H1 (cell line): ENCODE results near the gene C21orf91.

ENCODE experiments used
- BCL11A ChIP-seq, 2 experiments: IDR thresholded peaks; one replicate each; pipeline ENCODE4 v1.6.1; 2011; ENCODE audit warnings: low read depth in 2 of 2, low read length in 2 of 2, mild to moderate bottlenecking in 2 of 2
- EZH2 ChIP-seq: fragments of 200-600 bp; sonication (generic); IDR thresholded peaks from 2 replicates; pipeline ENCODE4 v1.7.1; 2012; ENCODE audit warnings: low read depth, mild to moderate bottlenecking, moderate library complexity, low read length, inconsistent platforms; ENCODE audit not compliant: severe bottlenecking
- GABPA ChIP-seq: IDR thresholded peaks from 2 replicates; pipeline ENCODE4 v1.6.1; 2011; ENCODE audit warnings: mild to moderate bottlenecking, low read length, moderate library complexity, borderline replicate concordance; ENCODE audit not compliant: insufficient read depth
- JUN ChIP-seq: IDR thresholded peaks from 2 replicates; pipeline ENCODE4 v1.6.1; 2011; ENCODE audit warnings: low read depth, mild to moderate bottlenecking, improper control_type of control experiment, low read length
- MAFK ChIP-seq: IDR thresholded peaks from 2 replicates; pipeline ENCODE4 v1.6.1; 2012; ENCODE audit warnings: low read depth, mild to moderate bottlenecking, improper control_type of control experiment, low read length
- NANOG ChIP-seq: IDR thresholded peaks from 2 replicates; pipeline ENCODE4 v1.6.1; 2011; ENCODE audit warnings: low read length, low read depth, mild to moderate bottlenecking, inconsistent platforms; ENCODE audit not compliant: insufficient read depth, poor library complexity, severe bottlenecking
- RAD21 ChIP-seq, 2 experiments: IDR thresholded peaks in 1 of 2; conservative IDR thresholded peaks in 1 of 2; 2 replicates each; pipeline ENCODE4 v1.6.1; 2011; ENCODE audit warnings: low read depth in 2 of 2, low read length in 2 of 2, improper control_type of control experiment in 1 of 2, inconsistent platforms in 1 of 2, mild to moderate bottlenecking in 1 of 2, moderate library complexity in 1 of 2
- TAF1 ChIP-seq: IDR thresholded peaks from 2 replicates; pipeline ENCODE4 v1.6.1; 2011; ENCODE audit warnings: mild to moderate bottlenecking, low read depth, low read length
- TF ChIP-seq, protein P1 (sequence below): IDR thresholded peaks from 2 replicates; pipeline ENCODE4 v1.6.1; 2011; ENCODE audit warnings: low read length, improper control_type of control experiment

GRCh38 chr21:17848228-17848627 is 29.1 kb upstream of the C21orf91 start:
- no peak for TF ChIP-seq NANOG
- no peak for TF ChIP-seq BCL11A (IDR thresholded peaks at IDR 0.05; ENCODE audit: low read depth in 2 of 2, low read length in 2 of 2)
- TF ChIP-seq MAFK: no peak
- TF ChIP-seq, protein P1, sequence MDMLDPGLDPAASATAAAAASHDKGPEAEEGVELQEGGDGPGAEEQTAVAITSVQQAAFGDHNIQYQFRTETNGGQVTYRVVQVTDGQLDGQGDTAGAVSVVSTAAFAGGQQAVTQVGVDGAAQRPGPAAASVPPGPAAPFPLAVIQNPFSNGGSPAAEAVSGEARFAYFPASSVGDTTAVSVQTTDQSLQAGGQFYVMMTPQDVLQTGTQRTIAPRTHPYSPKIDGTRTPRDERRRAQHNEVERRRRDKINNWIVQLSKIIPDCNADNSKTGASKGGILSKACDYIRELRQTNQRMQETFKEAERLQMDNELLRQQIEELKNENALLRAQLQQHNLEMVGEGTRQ: no peak
- no peak for TF ChIP-seq EZH2
- TF ChIP-seq GABPA: no peak
- no peak for TF ChIP-seq RAD21 (IDR thresholded peaks at IDR 0.05 in 1 of 2, conservative IDR thresholded peaks at IDR 0.05 in 1 of 2; ENCODE audit: low read depth in 2 of 2, low read length in 2 of 2)
- no peak for TF ChIP-seq JUN
- no peak for TF ChIP-seq TAF1
